ENCODE measurements around the gene SLC36A4. TPM values are rescaled to one million over a fixed set of nuclear protein-coding genes. Genes with fewer than 3 reads are reported as not detected.

The SLC36A4 gene
- polyA plus RNA-seq, 1 experiment: 4.6 TPM

GRCh38 chr11:93194673-93195291 is 3.0 kb downstream of the SLC36A4 start:
- no peak for DNase-seq (ENCODE audit: low read depth)
- H3K4me3 ChIP-seq (ENCODE audit: low read depth, low read length): no peak overlapping the region
- peaks cover 2% of the 10 kb centered on the region; the same call in 1 of the 2 replicates for H3K36me3 ChIP-seq (ENCODE audit: control insufficient read depth, insufficient read depth, low read length)
- no peaks in the 10 kb centered on the region for H3K27me3 ChIP-seq (ENCODE audit: control insufficient read depth, insufficient read depth, low read length)
- no peak for TF ChIP-seq CTCF (IDR thresholded peaks at IDR 0.05; ENCODE audit: insufficient read depth, low read depth, low read length)
- ChIA-PET CTCF (interaction anchor here (1.5 to 2.3 kb wide), 2 partner anchors 14 to 253 kb away, joined by 3 to 6 read pairs; no protein-coding TSS in a partner anchor), POLR2A (no interaction called here)

DNA sequence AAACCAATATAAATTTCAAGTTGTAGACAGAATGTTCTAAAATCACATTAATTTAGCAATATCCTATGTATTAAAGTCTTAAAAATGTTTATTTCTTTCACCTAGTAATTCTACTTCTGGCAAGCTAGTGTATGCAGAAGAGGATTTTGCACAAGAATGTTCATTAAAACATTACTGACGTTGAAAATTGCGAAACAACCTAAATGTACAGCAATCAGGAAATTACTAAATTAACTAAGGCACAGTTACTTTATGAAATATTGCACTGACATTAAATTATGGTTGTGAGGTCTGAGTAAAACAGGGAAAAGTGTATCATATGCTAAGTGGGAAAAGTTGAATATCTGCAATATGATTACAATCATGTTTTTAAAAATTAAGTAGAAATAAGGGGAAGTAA is 4.1 kb downstream of the SLC36A4 start:
- no peak overlapping the region for H3K4me3 ChIP-seq (ENCODE audit: low read depth, low read length)
- H3K27me3 ChIP-seq (ENCODE audit: control insufficient read depth, insufficient read depth, low read length): no peaks in the 10 kb centered on the region
- no peak for TF ChIP-seq CTCF (IDR thresholded peaks at IDR 0.05; ENCODE audit: insufficient read depth, low read depth, low read length)
- no peak for DNase-seq (ENCODE audit: low read depth)
- H3K36me3 ChIP-seq (ENCODE audit: control insufficient read depth, insufficient read depth, low read length): peaks cover 2% of the 10 kb centered on the region; the same call in 1 of the 2 replicates
- POLR2A ChIA-PET: no interaction called here
- CTCF ChIA-PET: interaction anchor here (1.5 to 2.3 kb wide), 2 partner anchors 13 to 252 kb away, joined by 3 to 6 read pairs; no protein-coding TSS in a partner anchor

GRCh38 chr11:93192163-93192562 is 5.6 kb downstream of the SLC36A4 start:
- POLR2A ChIA-PET: no interaction called here
- no peak for TF ChIP-seq CTCF (IDR thresholded peaks at IDR 0.05; ENCODE audit: insufficient read depth, low read depth, low read length)
- Histone ChIP-seq H3K27me3 (ENCODE audit: control insufficient read depth, insufficient read depth, low read length) (no peaks in the 10 kb centered on the region), H3K4me3 (ENCODE audit: low read depth, low read length) (no peak overlapping the region), H3K36me3 (ENCODE audit: control insufficient read depth, insufficient read depth, low read length) (peaks cover 2% of the 10 kb centered on the region; the same call in 1 of the 2 replicates)
- CTCF ChIA-PET: interaction anchor here (1.7 kb wide), 1 partner anchor 11 kb away, joined by 3 read pairs; no protein-coding TSS in a partner anchor
- DNase-seq (ENCODE audit: low read depth): no peak

- no peaks in the 10 kb centered on the region for H3K27me3 ChIP-seq (ENCODE audit: control insufficient read depth, insufficient read depth, low read length)
- peaks cover 2% of the 10 kb centered on the region; the same call in 1 of the 2 replicates for H3K36me3 ChIP-seq (ENCODE audit: control insufficient read depth, insufficient read depth, low read length)
- TF ChIP-seq CTCF (IDR thresholded peaks at IDR 0.05; ENCODE audit: insufficient read depth, low read depth, low read length): no peak
- no peak for DNase-seq (ENCODE audit: low read depth)
- no peak overlapping the region for H3K4me3 ChIP-seq (ENCODE audit: low read depth, low read length)
- ChIA-PET CTCF (no interaction called here), POLR2A (no interaction called here)
Observed at GRCh38 chr11:93189462-93189861, 8.3 kb downstream of the SLC36A4 start.

- CTCF ChIA-PET: no interaction called here
- POLR2A ChIA-PET: no interaction called here
- TF ChIP-seq CTCF (IDR thresholded peaks at IDR 0.05; ENCODE audit: insufficient read depth, low read depth, low read length): no peak
- Histone ChIP-seq H3K27me3 (ENCODE audit: control insufficient read depth, insufficient read depth, low read length) (no peaks in the 10 kb centered on the region), H3K36me3 (ENCODE audit: control insufficient read depth, insufficient read depth, low read length) (peaks cover 2% of the 10 kb centered on the region; the same call in 1 of the 2 replicates), H3K4me3 (ENCODE audit: low read depth, low read length) (no peak overlapping the region)
- DNase-seq (ENCODE audit: low read depth): no peak
Observed at GRCh38 chr11:93188726-93189125, 9.1 kb downstream of the SLC36A4 start.

Data from BJ (cell line).